Fibroblast of pulmonary artery (primary cell): ENCODE results near the gene CFTR.

Source experiments
- DNase-seq: peaks from one replicate; pipeline ENCODE4 v3.0.0-alpha.2; 2010; ENCODE audit warnings: low read depth
- H3K4me3 ChIP-seq: replicated peaks from 2 replicates; pipeline ENCODE4 v1.5.1; 2011; ENCODE audit warnings: low read depth, mild to moderate bottlenecking, control low read depth, low read length, moderate library complexity
- TF ChIP-seq, protein P1 (sequence below): IDR thresholded peaks from 2 replicates; pipeline ENCODE4 v1.5.1; 2011; ENCODE audit warnings: mild to moderate bottlenecking, control low read depth, low read length, inconsistent platforms; ENCODE audit errors: missing control alignments

The CFTR gene

DNA sequence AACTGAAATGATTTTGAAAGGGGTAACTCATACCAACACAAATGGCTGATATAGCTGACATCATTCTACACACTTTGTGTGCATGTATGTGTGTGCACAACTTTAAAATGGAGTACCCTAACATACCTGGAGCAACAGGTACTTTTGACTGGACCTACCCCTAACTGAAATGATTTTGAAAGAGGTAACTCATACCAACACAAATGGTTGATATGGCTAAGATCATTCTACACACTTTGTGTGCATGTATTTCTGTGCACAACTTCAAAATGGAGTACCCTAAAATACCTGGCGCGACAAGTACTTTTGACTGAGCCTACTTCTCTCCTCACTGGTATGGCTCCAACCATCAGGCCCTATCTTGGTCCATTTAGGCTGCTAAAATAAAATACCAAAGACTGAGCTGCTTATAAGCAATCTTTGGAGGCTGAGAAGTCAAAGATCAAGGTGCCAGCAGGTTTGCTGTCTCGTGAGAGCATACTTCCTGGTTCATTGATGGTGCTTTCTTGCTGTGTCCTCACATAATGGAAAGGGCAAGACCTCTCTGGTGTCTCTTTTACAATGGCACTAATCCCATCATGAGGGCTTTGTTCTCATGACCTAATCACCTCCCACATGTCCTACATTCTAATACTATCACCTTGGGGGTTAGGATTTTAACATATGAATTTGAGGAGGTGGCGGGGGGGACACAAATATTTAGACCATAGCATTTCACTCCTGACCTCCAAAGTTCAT lies 173.3 kb downstream of the CFTR start:
- no peak overlapping the region for H3K4me3 ChIP-seq
- TF ChIP-seq, protein P1, sequence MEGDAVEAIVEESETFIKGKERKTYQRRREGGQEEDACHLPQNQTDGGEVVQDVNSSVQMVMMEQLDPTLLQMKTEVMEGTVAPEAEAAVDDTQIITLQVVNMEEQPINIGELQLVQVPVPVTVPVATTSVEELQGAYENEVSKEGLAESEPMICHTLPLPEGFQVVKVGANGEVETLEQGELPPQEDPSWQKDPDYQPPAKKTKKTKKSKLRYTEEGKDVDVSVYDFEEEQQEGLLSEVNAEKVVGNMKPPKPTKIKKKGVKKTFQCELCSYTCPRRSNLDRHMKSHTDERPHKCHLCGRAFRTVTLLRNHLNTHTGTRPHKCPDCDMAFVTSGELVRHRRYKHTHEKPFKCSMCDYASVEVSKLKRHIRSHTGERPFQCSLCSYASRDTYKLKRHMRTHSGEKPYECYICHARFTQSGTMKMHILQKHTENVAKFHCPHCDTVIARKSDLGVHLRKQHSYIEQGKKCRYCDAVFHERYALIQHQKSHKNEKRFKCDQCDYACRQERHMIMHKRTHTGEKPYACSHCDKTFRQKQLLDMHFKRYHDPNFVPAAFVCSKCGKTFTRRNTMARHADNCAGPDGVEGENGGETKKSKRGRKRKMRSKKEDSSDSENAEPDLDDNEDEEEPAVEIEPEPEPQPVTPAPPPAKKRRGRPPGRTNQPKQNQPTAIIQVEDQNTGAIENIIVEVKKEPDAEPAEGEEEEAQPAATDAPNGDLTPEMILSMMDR, result no peak
- DNase-seq, result no peak

DNA sequence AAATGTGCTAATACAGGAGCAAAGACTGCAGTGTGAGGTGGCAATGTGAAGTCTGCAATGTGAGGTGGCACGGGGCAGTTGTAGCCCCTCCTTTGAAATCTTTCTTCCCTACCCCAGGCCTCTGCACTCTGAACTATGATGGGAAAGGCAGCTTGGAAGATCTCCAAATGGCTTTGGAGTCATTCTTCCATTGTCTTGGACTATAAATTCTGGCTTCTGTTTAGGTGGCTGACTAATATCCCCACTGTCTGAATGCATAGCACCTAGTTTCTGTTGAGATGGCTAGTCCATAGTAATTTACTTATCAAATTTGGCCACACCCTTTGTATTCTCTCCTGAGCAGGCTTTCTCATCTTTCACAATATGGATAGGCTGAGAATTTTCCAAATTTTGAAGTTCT lies 175.0 kb downstream of the CFTR start:
- TF ChIP-seq, protein P1, result no peak
- no peak overlapping the region for H3K4me3 ChIP-seq
- peak; percentile 51 for DNase-seq

DNA sequence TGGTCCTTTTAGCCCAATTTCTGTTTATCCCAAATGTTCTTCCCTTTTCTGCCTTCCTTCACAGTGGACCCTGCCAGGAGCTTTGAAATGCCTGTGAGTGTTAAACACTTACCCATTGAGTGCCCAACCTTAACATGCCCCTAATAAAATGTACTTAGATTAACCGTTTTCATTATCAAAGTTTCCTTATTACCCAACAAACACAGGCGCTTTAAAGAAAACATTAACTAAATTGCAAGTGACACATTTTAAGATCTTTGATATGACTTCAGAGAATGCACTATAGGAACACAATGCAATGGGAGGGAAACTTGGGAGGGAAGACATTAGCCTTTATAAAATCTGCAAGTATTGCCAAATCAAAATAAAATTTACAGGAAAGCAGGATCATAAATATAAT lies 177.0 kb downstream of the CFTR start:
- TF ChIP-seq, protein P1, result no peak
- no peak for DNase-seq
- no peak overlapping the region for H3K4me3 ChIP-seq

DNA sequence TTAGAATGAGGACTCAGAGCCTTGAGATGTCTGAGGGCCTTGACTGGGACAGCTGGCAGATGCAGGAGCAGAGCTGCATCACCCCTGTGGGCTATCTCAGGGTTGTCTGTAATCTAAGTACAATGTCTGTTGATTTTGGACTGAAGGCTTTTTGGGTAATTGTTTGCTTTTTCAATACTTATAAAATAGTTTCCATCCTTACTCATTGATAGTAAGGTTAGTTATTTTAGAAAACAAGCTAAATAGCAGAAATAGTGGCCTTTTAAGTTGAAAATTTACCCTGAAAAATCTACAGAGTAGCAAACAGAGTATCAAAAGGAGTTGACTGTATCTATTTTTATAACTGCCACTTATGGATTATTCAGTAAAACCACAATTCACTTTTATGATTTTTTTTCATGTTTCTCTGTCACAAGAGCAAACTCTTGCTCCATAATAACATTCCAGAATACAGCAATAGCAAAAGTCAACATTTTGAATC lies 179.7 kb downstream of the CFTR start:
- peak; percentile 47 for DNase-seq
- no peak overlapping the region for H3K4me3 ChIP-seq
- TF ChIP-seq, protein P1, result no peak

DNA sequence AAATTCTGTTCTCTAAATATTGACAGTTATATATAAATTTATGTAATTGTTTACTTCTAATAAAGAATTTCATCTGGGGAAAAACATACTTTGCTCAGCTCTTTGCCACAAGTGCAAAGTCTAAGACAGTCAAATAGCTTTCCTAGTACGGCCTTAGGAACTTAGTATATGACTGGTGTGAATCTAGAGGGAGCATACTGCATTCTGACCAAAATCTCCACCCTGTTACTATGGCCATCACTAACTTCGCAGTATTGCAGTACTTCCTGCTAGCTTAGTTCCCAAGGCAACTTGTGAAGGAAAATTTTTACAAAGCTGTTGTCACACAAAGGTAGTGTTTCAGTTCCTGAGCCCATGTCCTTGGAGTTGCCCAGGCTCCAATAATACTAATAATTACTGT lies 181.5 kb downstream of the CFTR start:
- no peak for DNase-seq
- no peak overlapping the region for H3K4me3 ChIP-seq
- TF ChIP-seq, protein P1, result no peak

DNA sequence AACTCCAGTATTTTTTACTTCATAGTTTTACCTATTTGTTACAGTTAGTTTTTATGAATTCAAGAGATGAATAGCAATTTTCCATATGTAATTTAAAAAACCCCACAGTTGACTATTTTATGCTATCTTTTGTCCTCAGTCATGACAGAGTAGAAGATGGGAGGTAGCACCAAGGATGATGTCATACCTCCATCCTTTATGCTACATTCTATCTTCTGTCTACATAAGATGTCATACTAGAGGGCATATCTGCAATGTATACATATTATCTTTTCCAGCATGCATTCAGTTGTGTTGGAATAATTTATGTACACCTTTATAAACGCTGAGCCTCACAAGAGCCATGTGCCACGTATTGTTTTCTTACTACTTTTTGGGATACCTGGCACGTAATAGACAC lies 184.2 kb downstream of the CFTR start:
- no peak overlapping the region for H3K4me3 ChIP-seq
- no peak for DNase-seq
- TF ChIP-seq, protein P1, result no peak

DNA sequence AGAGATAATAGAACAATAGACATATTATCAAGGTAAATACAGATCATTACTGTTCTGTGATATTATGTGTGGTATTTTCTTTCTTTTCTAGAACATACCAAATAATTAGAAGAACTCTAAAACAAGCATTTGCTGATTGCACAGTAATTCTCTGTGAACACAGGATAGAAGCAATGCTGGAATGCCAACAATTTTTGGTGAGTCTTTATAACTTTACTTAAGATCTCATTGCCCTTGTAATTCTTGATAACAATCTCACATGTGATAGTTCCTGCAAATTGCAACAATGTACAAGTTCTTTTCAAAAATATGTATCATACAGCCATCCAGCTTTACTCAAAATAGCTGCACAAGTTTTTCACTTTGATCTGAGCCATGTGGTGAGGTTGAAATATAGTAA lies 185.5 kb downstream of the CFTR start:
- no peak overlapping the region for H3K4me3 ChIP-seq
- TF ChIP-seq, protein P1, result no peak
- DNase-seq, result peak; percentile 31
